SJSA1 (cell line): Measurements from ENCODE around the gene RNF225. TPM values are rescaled to one million over a fixed set of nuclear protein-coding genes. Genes with fewer than 3 reads are reported as not detected.
"Not testable (repeated sequence)": the region's sequence is repeated elsewhere in the genome, so short reads cannot be mapped to it uniquely, and the experiment has no call there.

Experiments used
- DNase-seq, 2 experiments: peaks; one replicate each; pipeline ENCODE4 v3.0.0-alpha.2; 2015 to 2020; ENCODE audit warnings: low spot score in 2 of 2, low read depth in 1 of 2
- H3K27ac ChIP-seq: fragments of 250-450 bp; sonication (Bioruptor Pico); 2 replicates; pipeline ENCODE4 v1.5.1; 2020; ENCODE audit warnings: mild to moderate bottlenecking, moderate library complexity
- H3K27me3 ChIP-seq: fragments of 250-450 bp; sonication (Bioruptor Pico); replicated peaks from 2 replicates; pipeline ENCODE4 v1.5.1; 2020; ENCODE audit warnings: mild to moderate bottlenecking, moderate library complexity
- H3K36me3 ChIP-seq: fragments of 250-450 bp; sonication (Bioruptor Pico); 2 replicates; pipeline ENCODE4 v1.5.1; 2020; ENCODE audit warnings: mild to moderate bottlenecking
- H3K4me1 ChIP-seq: fragments of 250-450 bp; sonication (Bioruptor Pico); replicated peaks from 2 replicates; pipeline ENCODE4 v1.6.1; 2021; ENCODE audit warnings: mild to moderate bottlenecking
- H3K4me3 ChIP-seq: fragments of 250-450 bp; sonication (Bioruptor Pico); 2 replicates; pipeline ENCODE4 v1.5.1; 2020; ENCODE audit warnings: mild to moderate bottlenecking
- H3K9me3 ChIP-seq: fragments of 250-450 bp; sonication (Bioruptor Pico); replicated peaks from 2 replicates; pipeline ENCODE4 v1.5.1; 2020; ENCODE audit warnings: mild to moderate bottlenecking
- total RNA-seq: library from RNA; depleted of rRNA; stranded (reverse); fragments of >200 nt; shearing (Covaris generic); gene quantifications from 2 replicates; pipeline ENCODE4 v1.2.3, GENCODE V29; 2014; rRNA removed

The RNF225 gene
- total RNA-seq, 1 experiment from 2014 or later, result 0.53 TPM

DNA sequence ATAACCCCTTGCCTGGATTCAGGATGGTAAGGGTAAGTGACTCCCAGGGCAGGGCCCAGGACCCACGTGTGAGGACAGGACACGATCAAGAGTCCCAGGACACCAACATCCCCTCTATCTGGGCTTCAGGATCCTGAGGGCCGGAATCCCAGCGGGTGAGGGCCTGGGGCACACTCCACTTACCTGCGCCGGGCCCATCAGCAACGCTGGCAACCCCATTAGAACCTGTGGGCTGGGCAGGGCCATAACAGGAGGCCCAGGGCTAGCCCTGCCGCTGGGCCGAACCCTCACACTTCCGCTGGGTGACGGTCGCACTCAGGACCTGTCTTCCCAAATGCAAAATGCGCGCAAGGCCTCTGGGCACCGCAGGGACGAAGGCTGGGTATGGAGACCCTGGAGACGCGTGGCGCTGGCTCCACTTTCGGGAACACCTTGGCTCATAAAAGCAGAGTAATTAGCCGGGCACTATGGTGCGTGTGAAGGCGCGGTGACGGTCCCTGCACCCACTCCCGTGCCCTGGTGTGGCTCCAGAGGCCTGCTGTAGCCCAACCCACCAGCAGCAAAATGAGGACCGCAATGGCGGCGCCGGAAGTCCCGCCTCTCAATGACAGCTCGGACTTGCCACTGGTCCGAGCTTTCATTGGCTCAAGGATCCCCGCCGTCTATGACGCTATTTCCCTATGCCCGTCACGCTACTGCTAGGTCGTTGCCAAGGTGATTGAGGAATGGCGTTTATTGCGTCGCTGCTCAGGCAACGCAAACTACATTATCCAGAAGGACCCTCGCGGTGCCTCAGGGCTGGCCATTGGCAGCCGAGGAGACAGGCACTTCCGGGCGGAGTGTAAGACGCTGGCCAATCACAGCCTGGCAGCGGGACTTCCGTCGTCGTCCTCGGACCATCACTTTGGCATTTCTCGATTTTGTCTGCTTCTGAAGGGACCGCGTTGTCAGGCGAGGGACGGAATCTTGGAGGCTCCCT, 44.4 kb downstream of the RNF225 start, which contains the start of gene ZNF132:
ZNF132 (minus strand) TSS at position 578 of the 979 bp plus-strand sequence; CDS start at position 246, 332 bp downstream.
- peak within 1 kb of the TSS; percentile 51 for H3K27ac ChIP-seq
- DNase-seq, result peak; percentile 92 to 97

DNA sequence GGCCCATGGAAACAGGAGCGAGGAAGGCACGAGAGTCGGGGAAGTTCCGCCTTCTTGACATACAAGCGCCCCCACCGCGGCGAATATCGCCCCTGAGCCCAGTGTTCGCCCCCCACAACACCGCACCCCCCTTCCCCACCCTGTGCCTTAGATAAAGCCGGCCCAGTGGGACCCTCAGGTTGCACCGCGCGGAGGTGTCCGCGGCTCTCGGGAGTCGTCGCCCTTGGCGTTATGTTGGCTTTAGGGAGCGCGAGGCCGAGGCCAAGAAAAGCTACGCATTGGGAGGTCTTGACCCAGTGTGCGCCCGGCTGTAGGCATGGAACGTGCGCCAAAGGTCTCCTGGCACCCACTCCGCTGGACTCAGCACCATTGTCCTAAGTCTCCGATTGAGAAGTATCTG, 45.1 kb downstream of the RNF225 start:
- Histone ChIP-seq H3K27me3 (no peaks in the 10 kb centered on the region), H3K36me3 (peaks cover 21% of the 10 kb centered on the region), H3K9me3 (peaks cover 20% of the 10 kb centered on the region), H3K27ac (peak overlapping the region; percentile 37), H3K4me3 (peak overlapping the region; percentile 50), H3K4me1 (peaks cover 17% of the 10 kb centered on the region)
- DNase-seq, result no peak

More for the DNA sequence above, 44.4 kb downstream of the RNF225 start, which contains the start of gene ZNF132:
- Histone ChIP-seq H3K9me3 (peaks cover 23% of the 10 kb centered on the region), H3K4me1 (peaks cover 17% of the 10 kb centered on the region), H3K4me3 (peak within 1 kb of the TSS; percentile 50), H3K27me3 (no peaks in the 10 kb centered on the region), H3K36me3 (peaks cover 28% of the 10 kb centered on the region)

DNA sequence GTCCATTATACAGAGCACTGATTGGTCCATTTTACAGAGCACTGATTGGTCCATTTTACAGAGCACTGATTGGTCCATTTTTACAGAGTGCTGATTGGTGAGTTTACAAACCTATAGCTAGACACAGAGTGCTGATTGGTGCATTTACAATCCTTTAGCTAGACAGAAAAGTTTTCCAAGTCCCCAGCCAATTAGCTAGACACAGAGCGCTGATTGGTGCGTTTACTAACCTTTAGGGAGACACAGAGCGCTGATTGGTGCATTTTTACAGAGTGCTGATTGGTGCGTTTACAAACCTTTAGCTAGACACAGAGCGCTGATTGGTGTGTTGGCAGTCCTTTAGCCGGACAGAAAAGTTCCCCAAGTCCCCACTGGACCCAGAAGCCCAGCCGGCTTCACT, 47.5 kb downstream of the RNF225 start:
- H3K36me3 ChIP-seq, H3K4me3 ChIP-seq, H3K27me3 ChIP-seq, H3K27ac ChIP-seq, DNase-seq: not testable (repeated sequence)
- H3K9me3 ChIP-seq, result peaks cover 23% of the 10 kb centered on the region
- H3K4me1 ChIP-seq, result peaks cover 17% of the 10 kb centered on the region

Other genes with a start within 250 kb of the RNF225 start
- gene ZNF329, start 244.9 kb upstream of the RNF225 start, total RNA-seq, result 5.4 and 8.3 TPM in 2 replicates
- gene ZNF274, start 212.6 kb upstream of the RNF225 start, total RNA-seq, result 5.2 and 12.4 TPM in 2 replicates
- 42.4 and 50.5 TPM in 2 replicates for gene ZNF544, start 166.7 kb upstream of the RNF225 start, total RNA-seq
- gene ZNF8, start 116.7 kb upstream of the RNF225 start, total RNA-seq, result 2.5 and 4.1 TPM in 2 replicates
- 44.4 and 59.3 TPM in 2 replicates for gene ERVK3-1, start 90.3 kb upstream of the RNF225 start, total RNA-seq
- 2.5 and 3.2 TPM in 2 replicates for gene ZSCAN22, start 68.7 kb upstream of the RNF225 start, total RNA-seq
- gene A1BG, start 42.2 kb upstream of the RNF225 start, total RNA-seq, result 23.6 and 67.7 TPM in 2 replicates
- gene ZNF497, start 32.9 kb upstream of the RNF225 start, total RNA-seq, result 0.19 and 1.3 TPM in 2 replicates
- 2.5 and 7.0 TPM in 2 replicates for gene ZNF837, start 14.6 kb upstream of the RNF225 start, total RNA-seq
- 1,597 and 2,220 TPM in 2 replicates for gene RPS5, start 8.4 kb upstream of the RNF225 start, total RNA-seq
- 9.6 and 13.5 TPM in 2 replicates for gene ZNF584, start 13.0 kb downstream of the RNF225 start, total RNA-seq
- 2.8 and 6.0 TPM in 2 replicates for gene ZNF132, start 44.5 kb downstream of the RNF225 start, total RNA-seq
- 4.9 and 6.7 TPM in 2 replicates for gene ZNF324B, start 56.0 kb downstream of the RNF225 start, total RNA-seq
- gene ZNF324, start 71.4 kb downstream of the RNF225 start, total RNA-seq, result 6.4 and 15.1 TPM in 2 replicates
- 5.1 TPM in 2 replicates for gene ZNF446, start 80.7 kb downstream of the RNF225 start, total RNA-seq
- 0.38 and 0.55 TPM in 2 replicates for gene SLC27A5, start 116.3 kb downstream of the RNF225 start, total RNA-seq
- gene ZBTB45, start 124.2 kb downstream of the RNF225 start, total RNA-seq, result 4.2 and 4.7 TPM in 2 replicates
- gene TRIM28, start 148.4 kb downstream of the RNF225 start, total RNA-seq, result 343 and 432 TPM in 2 replicates
- gene CHMP2A, start 159.4 kb downstream of the RNF225 start, total RNA-seq, result 92.8 and 116 TPM in 2 replicates
- 79.2 and 109 TPM in 2 replicates for gene UBE2M, start 163.0 kb downstream of the RNF225 start, total RNA-seq
- 5.0 and 7.4 TPM in 2 replicates for gene MZF1, start 177.7 kb downstream of the RNF225 start, total RNA-seq